EH (cell line): ENCODE data around the gene SPOCK2.

Experiments used
- DNase-seq: peaks from one replicate; pipeline ENCODE4 v3.0.0-alpha.2; 2015; ENCODE audit warnings: low read depth

The SPOCK2 gene

GRCh38 chr10:72010234-72010973 is 77.9 kb downstream of the SPOCK2 start:
- DNase-seq: no peak

- DNase-seq: peak; percentile 100
Observed at GRCh38 chr10:72009425-72010081, 78.8 kb downstream of the SPOCK2 start.

- no peak for DNase-seq
Observed at GRCh38 chr10:72009051-72009424, 79.3 kb downstream of the SPOCK2 start.
